Measurements from ENCODE around the gene TEAD1. TPM values are rescaled to one million over a fixed set of nuclear protein-coding genes. Genes with fewer than 3 reads are reported as not detected.
"Not testable (repeated sequence)": the region's sequence is repeated elsewhere in the genome, so short reads cannot be mapped to it uniquely, and the experiment has no call there.

The TEAD1 gene
- total RNA-seq, 2 donors from 2014 or later, result 89.6 to 93.8 TPM

- intact Hi-C loops (cut with DNase I), result no loop called here
- DNase-seq, result no peak
- ATAC-seq, result no peak
These were observed 76.0 kb downstream of the TEAD1 start for GRCh38 chr11:12750181-12750580.

GRCh38 chr11:12752868-12753524 is 78.8 kb downstream of the TEAD1 start:
- DNase-seq (no peak), ATAC-seq (no peak)
- intact Hi-C loops (cut with DNase I), result no loop called here

GRCh38 chr11:12754021-12754420 is 79.8 kb downstream of the TEAD1 start:
- no peak for ATAC-seq

GRCh38 chr11:12754582-12755234 is 80.5 kb downstream of the TEAD1 start:
- intact Hi-C loops (cut with DNase I), result no loop called here
- ATAC-seq (no peak), DNase-seq (no peak)

More at GRCh38 chr11:12754021-12754420, 79.8 kb downstream of the TEAD1 start:
- DNase-seq, result no peak
- intact Hi-C loops (cut with DNase I), result no loop called here

GRCh38 chr11:12755510-12756453 is 81.6 kb downstream of the TEAD1 start:
- intact Hi-C loops (cut with DNase I), result no loop called here
- DNase-seq, result no peak
- peak in 1 of 2 donors; percentile 17 for ATAC-seq

GRCh38 chr11:12756454-12756806 is 82.2 kb downstream of the TEAD1 start:
- no peak for ATAC-seq
- DNase-seq, result no peak
- intact Hi-C loops (cut with DNase I), result no loop called here

GRCh38 chr11:12756867-12757266 is 82.6 kb downstream of the TEAD1 start:
- DNase-seq (no peak), ATAC-seq (no peak)
- intact Hi-C loops (cut with DNase I), result no loop called here

GRCh38 chr11:12757416-12757815 is 83.2 kb downstream of the TEAD1 start:
- DNase-seq (no peak), ATAC-seq (peak in 1 of 2 donors; percentile 50)
- intact Hi-C loops (cut with DNase I), result no loop called here

GRCh38 chr11:12758117-12758516 is 83.9 kb downstream of the TEAD1 start:
- intact Hi-C loops (cut with DNase I); DNase-seq; ATAC-seq: not testable (repeated sequence)

GRCh38 chr11:12761029-12761428 is 86.8 kb downstream of the TEAD1 start:
- DNase-seq (no peak), ATAC-seq (no peak)
- intact Hi-C loops (cut with DNase I), result no loop called here

- intact Hi-C loops (cut with DNase I), result no loop called here
- no peak for DNase-seq
- no peak for ATAC-seq
These were observed 88.1 kb downstream of the TEAD1 start for GRCh38 chr11:12762278-12762677.

GRCh38 chr11:12762696-12763324 is 88.6 kb downstream of the TEAD1 start:
- ATAC-seq, result no peak
- DNase-seq, result no peak
- intact Hi-C loops (cut with DNase I), result no loop called here

- DNase-seq, result no peak
- ATAC-seq, result no peak
- intact Hi-C loops (cut with DNase I), result no loop called here
These were observed 90.1 kb downstream of the TEAD1 start for GRCh38 chr11:12764187-12764914.

GRCh38 chr11:12765428-12765827 is 91.2 kb downstream of the TEAD1 start:
- DNase-seq, result no peak
- ATAC-seq, result peak in 1 of 2 donors; percentile 70
- intact Hi-C loops (cut with DNase I), result no loop called here

GRCh38 chr11:12767027-12767426 is 92.8 kb downstream of the TEAD1 start:
- intact Hi-C loops (cut with DNase I), result no loop called here
- DNase-seq (no peak), ATAC-seq (no peak)

- DNase-seq (no peak), ATAC-seq (no peak)
- intact Hi-C loops (cut with DNase I), result no loop called here
These were observed 93.4 kb downstream of the TEAD1 start for GRCh38 chr11:12767577-12767976.

GRCh38 chr11:12768726-12769673 is 94.8 kb downstream of the TEAD1 start:
- intact Hi-C loops (cut with DNase I), result no loop called here
- ATAC-seq (no peak), DNase-seq (no peak)

GRCh38 chr11:12769834-12770345 is 95.7 kb downstream of the TEAD1 start:
- intact Hi-C loops (cut with DNase I), result no loop called here
- ATAC-seq, result peak in 1 of 2 donors; percentile 74
- no peak for DNase-seq
